NCI-H1092 (cell line): ENCODE data around the gene OR4X1.
"Not testable (repeated sequence)": the region's sequence is repeated elsewhere in the genome, so short reads cannot be mapped to it uniquely, and the experiment has no call there.

ENCODE experiments used
- DNase-seq: peaks from one replicate; lab custom pipeline; 2025; lab: John Stamatoyannopoulos, UW

OR4X1 gene

GRCh38 chr11:48263423-48263911 lies at the start of gene OR4X1:
Gene OR4X1 (plus strand): TSS chr11:48263861. CDS start chr11:48263861, 0 bp downstream.
- DNase-seq: no peak

DNA sequence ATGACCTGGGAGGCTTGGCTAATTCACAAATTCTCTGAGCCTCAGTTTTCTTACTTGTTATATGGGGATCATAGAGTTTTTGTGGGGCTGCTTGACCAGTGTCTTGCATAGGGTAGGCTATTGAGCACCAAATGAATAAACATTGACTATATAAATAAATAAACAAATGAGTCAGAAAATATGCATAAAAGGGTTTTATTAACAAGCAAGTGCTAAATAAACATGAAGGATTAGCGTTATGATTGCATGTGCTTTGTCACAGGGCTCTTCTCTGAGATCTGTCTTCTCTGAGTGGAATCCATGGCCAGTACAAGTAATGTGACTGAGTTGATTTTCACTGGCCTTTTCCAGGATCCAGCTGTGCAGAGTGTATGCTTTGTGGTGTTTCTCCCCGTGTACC lies 47.2 kb upstream of the OR4X1 start, which contains the start of gene OR4B1:
Gene OR4B1, plus strand, starts transcription at position 301 of the 400 bp plus-strand sequence. Its CDS starts 0 bp downstream, at position 301.
- no peak for DNase-seq

DNA sequence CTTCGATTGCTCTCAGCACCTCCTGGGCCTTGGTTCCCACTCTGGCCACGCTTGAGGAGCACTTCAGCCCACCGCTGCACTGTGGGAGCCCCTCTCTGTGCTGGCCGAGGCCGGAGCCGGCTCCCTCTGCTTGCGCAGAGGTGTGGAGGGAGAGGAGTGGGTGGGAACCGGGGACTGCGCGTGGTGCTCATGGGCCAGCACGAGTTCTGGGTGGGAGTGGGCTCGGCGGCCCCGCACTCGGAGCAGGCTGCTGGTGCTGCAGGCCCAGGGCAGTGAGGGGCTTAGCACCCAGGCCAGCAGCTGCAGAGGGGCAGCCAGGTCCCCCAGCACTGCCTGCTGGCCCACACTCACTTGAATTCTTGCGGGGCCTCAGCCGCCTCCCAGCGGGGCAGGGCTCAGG lies 34.9 kb upstream of the OR4X1 start:
- DNase-seq: no peak

GRCh38 chr11:48230057-48230456 lies 33.6 kb upstream of the OR4X1 start:
- DNase-seq: not testable (repeated sequence)

- no peak for DNase-seq
Measured at GRCh38 chr11:48237727-48238126, 25.9 kb upstream of the OR4X1 start.

- no peak for DNase-seq
Measured at GRCh38 chr11:48242501-48242900, 21.2 kb upstream of the OR4X1 start.

GRCh38 chr11:48244804-48245203 lies 18.9 kb upstream of the OR4X1 start, which contains the start of gene OR4X2:
Gene OR4X2 (plus strand): TSS chr11:48245104. CDS start chr11:48245104, 0 bp downstream.
- no peak for DNase-seq

GRCh38 chr11:48248902-48249301 lies 14.8 kb upstream of the OR4X1 start:
- no peak for DNase-seq

GRCh38 chr11:48261600-48261999 lies 2.1 kb upstream of the OR4X1 start:
- no peak for DNase-seq

GRCh38 chr11:48270621-48271020 lies 7.0 kb downstream of the OR4X1 start:
- DNase-seq: no peak

DNA sequence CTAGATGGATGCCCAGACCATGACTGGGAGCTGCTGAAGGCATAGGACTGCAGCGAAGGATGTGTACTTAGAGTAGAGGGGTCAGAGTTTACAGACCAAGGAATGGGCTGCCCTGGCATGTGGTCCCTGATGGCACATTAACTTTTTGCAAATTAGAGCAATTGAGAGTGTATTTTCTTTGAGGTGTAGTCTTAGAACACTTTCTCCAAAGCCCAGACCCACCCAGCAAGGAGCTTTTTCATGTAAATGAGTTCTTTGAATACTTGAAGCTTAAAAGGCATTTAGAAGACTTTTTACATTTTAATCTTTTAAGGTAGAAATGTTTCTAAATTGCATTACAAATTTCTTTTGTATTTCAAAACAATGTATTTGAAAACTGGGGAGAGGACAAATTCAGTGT lies 8.9 kb downstream of the OR4X1 start:
- DNase-seq: no peak

DNA sequence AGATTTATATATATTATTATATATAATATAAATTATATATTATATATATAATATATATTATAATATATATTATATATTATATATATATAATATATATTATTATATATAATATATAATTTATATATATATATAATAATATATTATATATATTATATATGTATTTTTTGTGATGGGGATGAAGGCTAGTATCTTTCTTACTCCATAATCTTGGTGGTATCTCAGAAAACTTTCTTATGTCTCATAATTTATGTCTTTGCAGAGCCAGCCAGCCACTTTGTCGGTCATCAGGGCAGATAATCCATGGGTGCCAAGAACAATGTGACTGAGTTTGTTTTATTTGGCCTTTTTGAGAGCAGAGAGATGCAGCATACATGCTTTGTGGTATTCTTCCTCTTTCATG lies 42.3 kb downstream of the OR4X1 start, which contains the start of gene OR4S1:
Gene OR4S1, plus strand, starts transcription at position 301 of the 400 bp plus-strand sequence. Its CDS starts 0 bp downstream, at position 301.
- DNase-seq: no peak

DNA sequence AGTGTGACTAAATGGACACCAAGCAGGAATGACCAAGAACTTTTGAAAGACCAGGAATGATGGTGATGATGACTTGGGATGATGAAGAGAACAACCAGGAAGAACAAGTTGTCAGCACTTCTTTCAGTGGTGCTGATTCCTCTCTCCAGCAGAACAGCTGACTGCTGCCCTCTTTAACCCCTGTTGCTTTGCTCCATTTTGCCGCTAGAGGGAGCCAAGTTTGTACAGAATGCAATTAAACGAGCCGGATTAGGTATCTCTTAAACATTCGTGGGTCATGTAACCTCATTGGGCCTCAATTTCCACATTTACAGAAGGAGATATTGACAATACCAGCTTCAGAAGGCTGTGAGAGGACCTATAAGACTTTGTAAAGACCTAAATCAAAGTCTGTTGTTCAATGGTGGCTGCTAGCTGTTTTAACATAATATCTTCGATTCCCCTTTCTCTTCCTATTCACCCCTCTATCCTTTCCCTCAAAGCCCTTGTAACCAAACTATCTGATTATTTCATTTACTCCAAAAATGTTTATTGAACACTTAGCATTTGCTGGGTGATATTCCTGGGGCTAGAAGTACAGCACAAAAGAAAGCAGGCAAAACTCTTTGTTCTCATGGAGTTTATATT lies 44.2 kb downstream of the OR4X1 start:
- peak; percentile 51 for DNase-seq

GRCh38 chr11:48313590-48313989 lies 49.9 kb downstream of the OR4X1 start:
- not testable (repeated sequence) for DNase-seq
